Measurements from ENCODE around the gene ECI1.

Gene ECI1

DNA sequence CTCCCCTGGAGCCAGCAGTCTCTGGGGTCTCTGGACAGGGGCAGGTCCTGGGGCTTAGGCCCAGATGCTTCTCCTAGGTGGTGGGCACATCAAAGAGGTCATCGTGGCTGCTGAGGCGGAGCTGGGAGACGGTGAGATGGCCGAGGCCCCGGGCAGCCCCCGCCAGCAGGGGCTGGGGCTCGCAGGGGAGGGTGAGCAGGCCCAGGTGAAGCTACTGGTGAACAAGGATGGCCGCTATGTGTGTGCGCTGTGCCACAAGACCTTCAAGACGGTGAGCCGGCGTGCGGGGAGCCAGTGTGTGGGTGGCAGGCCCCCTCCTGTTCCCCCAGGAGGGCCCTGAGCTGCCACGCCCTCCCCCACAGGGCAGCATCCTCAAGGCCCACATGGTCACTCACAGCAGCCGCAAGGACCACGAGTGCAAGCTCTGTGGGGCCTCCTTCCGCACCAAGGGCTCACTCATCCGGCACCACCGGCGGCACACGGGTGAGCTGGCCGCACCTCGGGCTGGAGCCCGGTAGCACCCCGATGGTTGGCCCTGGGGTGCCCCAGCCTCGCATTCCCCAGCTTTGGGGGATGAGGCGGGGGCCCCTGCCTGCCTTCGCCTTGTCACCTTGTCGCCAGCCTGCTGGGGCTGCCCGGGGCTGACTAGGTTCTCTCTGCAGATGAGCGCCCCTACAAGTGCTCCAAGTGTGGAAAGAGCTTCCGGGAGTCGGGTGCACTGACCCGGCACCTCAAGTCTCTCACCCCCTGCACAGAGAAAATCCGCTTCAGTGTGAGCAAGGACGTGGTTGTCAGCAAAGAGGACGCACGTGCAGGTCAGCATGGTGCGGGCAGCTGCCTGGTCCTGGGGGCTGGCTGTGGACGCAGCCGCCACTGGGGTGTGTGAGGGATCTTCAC lies 19.0 kb downstream of the ECI1 start:
- no peak for DNase-seq

DNA sequence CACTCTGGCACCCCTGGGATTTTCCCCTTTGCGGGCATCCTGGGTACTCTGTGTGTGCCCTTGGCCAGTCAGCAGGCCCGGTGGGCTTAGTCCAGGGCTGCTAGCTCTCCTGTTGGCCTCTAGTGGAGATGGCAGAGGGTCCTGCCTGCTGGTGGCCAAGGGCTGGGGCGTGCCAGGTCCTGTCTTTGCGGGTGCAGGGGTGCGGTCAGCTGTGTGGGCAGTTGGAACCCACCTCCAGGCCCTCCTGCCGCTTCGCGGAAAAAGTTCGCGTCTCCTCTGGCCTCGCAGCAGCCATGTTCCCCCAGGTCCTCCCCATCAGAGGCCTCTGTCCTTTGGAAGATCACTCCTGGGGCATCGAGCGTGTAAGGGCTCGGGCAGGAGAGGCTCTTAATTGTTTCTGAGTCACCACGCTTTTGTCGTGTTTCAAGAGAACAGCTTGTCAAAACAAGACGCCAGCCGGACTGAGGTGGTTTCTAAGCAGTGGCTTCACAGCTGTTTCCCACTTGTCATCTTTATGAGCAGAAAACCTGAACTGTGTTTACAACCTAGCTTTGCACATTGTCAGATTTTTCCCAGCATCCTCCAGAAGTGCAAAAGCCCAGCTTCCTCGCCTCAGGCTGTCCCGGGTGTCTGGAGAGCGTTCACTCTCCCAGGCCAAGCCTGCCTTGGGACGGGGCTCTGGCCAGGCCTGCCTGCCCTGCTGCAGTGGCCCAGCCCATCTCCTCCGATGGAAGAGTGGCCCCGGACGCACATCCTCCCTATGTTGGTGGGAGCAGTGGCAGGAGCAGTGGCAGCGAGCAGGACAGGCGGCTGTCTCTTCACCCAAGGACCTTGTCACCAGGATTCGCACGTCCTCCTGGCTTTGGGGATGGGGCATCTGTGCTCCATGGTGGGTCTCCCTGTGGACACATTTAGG lies 20.1 kb downstream of the ECI1 start:
- no peak for DNase-seq

DNA sequence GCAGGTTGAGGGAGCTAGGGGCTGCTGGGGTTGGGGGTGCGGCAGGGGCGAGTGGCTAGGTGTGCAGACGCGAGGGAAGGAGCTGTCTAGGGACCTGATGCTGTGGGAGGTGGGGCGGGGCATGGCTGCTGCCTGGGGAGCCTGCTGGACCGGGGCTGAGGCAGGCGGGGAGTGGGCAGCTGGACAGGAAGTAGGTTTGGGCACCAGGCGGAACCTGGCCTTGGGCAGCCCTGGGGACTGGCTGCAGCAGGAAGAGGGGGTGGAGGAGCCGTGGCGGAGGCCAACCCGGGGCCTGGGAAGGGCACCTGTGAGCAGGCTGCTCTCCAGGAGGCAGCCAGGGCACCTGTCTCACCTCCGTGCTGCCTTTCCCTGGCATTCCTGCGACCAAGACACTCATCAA lies 21.0 kb downstream of the ECI1 start:
- DNase-seq = no peak

DNA sequence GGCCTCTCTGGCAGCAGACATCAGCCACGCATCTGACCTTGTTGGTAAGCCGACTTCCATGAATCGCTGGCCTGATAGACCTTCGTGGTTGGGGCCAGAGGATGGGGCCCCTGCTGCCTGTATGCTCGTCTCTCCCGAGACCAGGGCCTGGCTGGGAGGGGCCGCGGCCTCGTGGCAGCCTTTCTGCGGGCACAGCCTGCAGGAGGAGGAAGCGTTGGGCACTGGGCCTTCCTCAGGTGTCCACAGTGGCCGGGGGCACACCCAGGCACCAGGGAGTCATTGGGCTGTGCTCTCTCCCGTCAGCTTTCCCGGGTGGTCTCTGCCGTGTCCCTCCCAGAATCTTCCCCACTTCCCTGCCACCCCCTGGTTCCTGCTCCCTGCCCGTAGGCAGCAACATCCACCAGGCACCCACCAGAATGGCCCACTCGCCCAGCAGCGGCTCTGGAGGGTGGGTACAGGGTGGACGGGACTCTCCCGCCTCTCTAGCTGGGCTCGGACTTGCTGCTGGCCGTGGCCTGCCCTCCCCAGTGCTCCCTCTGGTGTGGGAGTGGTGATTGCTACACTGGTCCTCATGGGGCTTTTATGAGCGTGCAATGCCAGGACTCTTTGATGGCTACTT lies 21.6 kb downstream of the ECI1 start:
- DNase-seq = no peak

DNA sequence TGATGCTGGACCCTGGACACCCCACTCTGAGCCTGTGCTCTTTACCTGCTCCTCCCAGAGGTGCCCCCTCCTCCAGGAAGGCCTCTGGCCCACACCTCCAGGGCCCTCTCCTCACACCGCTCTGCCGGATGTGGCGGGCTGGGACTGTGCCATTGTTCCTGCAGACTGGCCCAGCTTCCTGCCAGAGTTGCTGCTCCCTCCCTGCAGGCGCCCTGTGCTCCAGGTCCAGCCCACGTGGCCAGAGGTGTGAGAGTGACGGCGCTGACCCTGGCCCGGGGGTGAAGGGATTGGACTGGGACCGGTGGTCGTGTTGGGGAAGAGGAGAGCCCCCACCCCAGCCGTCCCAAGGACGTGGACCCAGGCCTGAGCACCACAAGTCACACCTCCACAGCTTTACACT lies 22.3 kb downstream of the ECI1 start:
- DNase-seq = no peak

DNA sequence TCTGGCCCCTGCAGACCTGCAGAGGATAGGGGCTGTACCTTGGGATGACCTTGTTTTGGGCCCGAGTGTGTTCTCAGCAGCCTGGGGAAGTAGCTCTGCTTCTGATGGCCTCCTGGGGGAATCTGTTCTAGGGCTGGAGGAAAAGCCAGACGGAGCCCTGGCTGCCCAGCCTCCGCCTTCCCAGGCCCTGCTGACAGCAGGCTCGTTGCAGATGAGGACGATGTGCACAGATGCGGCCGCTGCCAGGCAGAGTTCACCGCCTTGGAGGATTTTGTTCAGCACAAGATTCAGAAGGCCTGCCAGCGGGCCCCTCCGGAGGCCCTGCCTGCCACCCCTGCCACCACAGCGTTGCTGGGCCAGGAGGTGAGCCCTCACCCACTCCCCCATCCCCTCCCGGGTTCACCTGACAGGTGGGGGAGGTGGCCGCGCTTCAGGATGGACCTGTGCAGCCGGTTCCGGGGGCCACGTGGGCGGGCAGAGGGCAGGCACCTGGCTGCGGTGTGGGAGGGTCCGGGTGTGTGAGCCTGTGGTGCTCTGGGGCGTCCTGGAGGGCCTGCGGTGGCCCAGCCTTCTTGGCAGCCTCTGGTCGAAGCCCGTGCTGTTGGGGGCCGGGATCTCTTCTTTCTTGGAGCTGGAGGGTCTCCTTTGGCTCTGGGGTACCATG lies 23.1 kb downstream of the ECI1 start:
- no peak for DNase-seq

DNA sequence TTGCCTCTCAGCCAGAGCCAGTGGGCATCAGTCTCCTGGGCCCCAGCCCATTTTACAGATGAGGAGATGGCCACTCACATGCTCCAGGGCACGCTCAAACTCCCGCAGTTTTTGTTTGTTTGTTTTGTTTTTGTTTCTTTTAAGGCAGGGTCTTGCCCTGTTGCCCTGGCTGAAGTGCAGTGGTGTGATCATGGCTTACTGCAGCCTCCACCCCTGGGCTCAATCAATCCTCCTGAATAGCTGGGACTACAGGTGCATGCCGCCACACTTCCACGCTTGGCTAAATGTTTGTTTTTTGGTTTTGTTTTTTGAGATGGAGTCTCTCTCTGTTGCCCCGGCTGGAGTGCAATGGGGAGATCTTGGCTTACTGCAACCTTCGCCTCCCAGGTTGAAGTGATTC lies 24.5 kb downstream of the ECI1 start:
- no peak for DNase-seq

DNA sequence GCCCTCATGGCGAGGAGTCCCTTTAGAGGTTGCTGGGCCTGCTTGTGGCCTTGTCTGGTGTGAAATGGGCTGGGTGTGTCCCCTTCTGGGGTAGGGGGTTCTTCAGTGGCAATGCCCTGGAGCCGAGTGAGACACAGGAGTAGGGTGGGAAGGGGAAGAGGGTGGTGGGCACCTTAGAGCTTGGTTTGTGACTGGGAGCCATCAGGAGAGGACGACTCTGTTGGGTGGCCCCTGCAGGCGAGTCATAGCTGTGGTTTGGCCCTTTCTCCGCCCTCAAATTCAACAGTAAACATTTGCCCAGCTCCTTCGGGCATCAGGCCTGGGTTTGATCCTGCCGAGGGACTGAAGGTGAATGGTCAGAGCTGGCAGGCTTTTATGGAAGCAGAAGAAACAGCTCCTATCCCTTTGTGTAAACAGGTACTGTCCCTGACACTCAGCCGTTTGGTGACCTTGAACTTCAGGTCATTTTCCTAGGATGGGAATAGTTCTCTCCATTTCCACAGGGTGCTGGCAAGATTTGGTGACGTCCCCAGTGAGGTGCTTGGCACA lies 25.1 kb downstream of the ECI1 start:
- DNase-seq = no peak

DNA sequence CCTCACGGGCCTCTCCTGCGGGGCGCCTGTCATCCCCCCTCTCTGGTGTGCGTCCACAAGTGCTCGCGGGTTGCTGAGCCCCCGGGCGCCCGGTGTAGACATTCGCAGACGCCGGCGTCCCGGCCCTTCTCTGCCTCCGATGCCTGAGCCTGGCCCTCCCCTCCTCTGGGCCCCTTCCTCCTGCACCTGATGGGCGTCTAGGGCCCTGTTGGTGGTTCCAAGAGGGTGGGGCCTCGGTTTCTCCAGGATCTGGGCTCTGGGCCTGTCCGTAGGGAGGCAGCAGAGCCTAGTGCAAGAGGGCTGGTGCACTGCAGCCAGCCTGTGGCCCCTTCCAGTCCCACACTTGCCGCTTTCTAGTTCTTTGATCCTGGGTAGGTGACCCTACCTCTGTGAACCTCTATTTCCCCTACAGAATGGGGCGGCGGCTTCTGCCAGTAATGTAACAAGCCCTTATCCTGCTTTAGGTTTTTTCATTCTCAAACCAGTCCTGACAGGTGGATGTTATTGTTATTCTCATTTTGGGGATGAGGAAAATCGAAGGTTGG lies 27.4 kb downstream of the ECI1 start:
- no peak for DNase-seq

DNA sequence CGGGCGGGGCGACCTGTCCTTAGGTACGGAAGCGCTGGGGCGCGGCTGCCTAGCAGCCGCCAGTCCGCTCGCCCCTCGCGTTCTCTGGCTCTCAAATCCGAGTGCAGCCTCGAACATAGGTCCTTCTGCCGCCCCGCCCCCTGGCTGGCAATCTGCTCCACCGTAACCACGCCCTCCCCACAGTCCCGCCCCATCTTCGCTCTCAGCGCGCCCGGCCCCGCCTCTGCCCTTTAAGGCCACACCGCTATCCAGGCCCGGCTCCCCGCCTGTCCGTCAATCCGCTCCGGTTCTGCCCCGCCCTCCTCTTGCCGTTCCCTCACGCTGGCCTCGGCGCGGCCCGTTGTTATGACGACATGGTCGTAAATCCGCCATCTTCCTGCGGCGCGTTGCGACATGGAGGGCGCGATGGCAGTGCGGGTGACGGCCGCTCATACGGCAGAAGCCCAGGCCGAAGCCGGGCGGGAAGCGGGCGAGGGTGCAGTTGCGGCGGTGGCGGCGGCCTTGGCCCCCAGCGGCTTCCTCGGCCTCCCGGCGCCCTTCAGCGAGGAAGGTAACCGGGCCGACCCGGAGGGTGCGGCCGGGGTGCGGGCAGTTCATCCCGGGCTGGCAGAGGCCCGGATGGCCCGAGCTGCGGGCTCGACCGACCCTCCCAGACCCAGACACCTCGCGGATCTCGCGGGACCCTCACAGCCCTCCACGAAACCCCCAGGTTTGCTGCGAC lies 28.0 kb downstream of the ECI1 start, which contains the start of gene E4F1:
Gene E4F1 (plus strand): TSS at position 371 of the 721 bp plus-strand sequence. CDS start 23 bp downstream, at position 394.
- DNase-seq = peak; percentile 99

DNA sequence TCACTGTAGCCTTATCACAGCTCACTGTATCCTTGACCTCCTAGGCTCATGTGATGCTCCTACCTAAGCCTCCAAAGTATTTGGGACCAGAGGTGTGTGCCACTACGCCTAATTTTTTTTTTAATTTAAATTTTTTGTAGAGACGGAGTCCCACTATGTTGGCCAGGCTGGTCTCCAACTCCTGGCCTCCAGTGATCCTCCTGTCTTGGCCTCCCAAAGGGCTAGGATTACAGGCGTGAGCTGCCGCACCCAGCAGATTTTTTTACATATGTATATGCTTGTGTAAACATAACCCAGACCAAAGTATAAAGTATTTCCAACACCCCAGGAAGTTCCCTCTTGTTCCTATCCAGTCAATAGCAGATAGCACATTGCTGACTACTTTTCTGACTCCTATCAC lies 35.1 kb downstream of the ECI1 start:
- no peak for DNase-seq

DNA sequence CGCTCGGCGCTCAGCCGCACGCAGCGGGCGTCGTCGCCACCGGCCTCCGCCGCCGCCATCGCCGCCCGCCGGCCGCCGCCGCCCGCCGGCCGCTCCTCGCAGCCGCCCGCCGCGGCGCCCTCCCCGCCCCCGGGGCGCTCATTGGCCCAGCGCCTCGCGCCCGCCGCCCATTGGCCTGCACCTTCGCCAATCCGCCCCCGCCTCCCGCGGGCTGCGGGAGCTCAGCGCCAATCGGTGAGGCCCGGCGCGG lies 36.7 kb downstream of the ECI1 start, which contains the start of gene PGP:
Gene PGP (minus strand): TSS at position 122 of the 250 bp plus-strand sequence. CDS start 63 bp downstream, at position 59.
- DNase-seq = no peak

DNA sequence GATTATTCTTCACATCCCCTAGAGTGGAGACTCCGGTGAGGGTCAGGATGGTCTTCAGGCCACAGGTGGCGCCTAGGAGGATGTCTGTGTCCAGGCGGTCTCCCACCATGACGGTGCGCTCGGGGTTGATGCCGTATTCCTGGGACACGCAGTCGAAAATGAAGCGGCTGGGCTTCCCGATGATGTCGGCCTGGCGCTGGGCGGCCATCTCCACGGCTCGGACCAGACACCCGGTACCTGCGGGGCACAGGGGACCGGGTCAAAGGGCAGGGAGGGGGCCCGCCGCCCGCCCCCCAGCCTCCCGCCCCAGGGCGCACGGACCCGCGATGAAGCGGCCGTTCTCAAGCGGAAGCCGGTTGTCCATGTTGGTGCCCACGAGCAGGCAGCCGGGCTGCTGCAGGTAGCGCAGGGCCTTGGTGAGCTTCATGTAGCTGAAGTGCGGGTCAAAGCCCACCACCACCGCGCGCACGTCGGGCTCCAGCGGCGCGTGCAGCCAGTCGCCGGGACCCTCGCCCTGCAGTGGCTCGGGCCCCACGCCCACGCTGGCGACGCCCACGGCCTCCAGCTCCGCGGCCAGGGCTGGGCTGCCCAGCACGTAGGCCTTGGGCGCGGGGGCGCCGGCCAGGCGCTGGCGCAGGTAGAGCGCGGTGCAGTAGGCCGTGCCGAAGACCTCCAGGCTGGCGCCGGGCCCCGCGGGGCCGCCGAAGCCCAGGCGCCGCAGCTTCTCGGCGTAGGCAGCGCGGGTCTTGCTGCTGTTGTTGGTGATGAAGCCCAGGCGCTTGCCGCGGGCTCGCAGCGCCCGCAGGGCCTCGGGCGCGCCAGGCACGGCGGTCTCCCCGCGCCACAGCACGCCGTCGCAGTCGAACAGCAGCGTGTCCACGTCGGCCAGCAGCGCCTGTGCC lies 37.3 kb downstream of the ECI1 start:
- no peak for DNase-seq

DNA sequence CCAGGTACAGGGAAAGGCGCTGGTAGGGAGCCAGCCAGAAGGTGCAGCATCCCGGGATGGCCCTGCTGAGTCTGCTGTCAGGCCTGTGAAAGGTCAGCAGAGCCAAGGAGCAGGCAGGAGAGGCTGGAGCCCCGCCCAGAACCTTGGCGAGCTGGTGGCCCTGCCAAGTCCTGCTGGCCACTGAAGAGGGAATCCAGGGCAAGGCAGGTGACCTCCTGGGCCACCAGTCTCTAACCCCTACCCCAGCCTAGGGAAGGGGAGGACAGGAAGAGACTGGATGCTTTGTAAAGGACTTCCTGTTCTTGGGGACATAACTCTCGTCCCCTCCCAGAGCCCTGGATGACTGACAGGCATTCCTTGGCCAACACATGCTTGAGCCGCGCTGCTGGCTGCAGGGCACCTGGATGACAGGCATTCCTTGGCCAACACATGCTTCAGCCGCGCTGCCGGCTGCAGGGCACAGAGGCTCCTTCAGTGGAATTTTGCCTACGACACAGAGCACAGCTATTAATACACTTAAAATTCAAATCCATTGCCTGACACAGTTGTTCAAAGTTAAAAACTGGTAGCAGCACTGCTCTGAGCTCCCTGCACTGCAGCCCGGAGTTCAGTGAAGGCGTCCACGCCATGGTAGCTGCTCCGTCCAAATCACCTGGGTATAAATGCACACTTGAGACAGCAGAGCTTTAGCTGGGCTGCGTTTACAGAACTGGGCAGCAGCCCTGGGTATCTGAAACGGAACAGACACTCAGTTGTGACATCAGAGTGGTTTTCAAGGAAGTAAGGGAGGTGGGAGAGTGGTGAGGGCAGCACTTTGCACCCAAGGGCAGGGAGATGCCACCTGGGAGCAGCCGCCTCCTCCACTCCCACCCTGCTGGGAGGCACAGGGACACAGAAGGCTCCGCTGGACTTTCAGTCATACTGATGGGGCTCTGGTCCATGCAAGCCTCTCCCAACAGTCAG lies 38.7 kb downstream of the ECI1 start:
- no peak for DNase-seq

DNA sequence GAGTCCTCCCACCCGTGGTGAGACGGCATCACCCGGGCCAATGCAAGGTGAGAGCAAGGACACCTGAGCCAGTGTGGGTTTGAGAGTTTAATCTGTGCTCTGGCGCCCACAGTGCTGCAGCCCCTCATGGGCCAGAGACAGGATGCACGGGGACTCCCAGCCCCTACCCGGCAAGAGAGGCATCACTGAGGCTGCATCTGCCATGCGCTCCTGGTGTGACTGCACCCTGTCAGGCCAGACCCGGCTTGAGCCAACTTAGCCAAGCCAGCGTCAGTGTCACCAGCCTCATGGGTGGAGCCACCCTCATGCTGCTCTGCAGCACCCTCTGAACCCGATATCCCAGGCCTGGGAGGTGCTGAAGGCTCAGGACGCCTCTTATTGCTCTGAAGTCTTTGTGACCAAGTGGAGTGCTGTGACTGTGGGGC lies 39.5 kb downstream of the ECI1 start:
- DNase-seq = no peak

DNA sequence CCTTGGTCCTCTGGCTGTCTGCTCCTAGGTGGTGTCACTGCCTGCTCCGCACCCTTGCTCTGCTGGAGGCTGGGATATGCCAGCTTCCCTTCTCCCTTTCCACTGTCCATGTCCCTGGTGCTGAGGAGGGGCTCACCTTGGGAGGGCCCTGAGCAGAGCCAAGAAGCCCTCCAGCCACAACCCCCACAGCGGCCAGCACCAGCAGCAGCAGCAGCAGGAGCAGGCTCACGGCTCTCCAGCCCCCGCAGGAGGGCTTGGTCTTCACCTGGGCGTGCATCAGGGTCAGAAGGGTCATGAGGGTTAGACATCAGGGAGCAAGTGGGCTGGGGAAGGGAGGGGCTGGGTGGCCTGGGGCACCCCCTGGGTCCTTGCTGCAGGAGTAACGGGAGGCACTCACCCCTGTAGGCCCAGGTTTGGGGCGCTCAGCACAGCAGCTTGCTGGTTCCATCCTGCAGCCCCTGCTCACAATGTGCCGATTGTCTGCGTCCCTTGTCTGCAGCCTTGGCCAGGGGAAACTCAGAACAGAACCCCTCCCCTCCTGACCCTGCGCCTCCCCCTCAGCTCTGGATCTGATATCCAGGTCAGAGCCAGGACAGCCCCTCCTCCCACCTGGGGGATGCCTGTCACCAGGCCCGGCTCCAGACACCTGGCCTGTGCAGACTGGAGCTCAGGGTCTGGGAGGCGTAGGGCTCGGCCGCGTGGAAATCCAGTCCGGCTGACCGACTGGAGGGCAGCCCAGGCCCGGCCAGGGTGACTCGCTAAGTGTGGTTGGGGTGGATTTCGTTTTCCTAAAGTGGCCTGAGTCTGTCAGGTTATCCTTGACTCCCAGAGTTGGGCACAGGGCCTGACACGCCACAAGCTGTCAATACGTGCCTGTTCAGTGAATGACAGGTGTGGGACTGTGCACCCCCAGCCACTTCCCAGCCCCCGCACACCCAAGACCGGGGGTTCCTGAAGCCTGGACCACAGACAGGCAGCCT lies 40.7 kb downstream of the ECI1 start, which contains the start of gene BRICD5:
Gene BRICD5 (minus strand): TSS at position 478 of the 980 bp plus-strand sequence. CDS start 30 bp downstream, at position 448.
- no peak for DNase-seq

DNA sequence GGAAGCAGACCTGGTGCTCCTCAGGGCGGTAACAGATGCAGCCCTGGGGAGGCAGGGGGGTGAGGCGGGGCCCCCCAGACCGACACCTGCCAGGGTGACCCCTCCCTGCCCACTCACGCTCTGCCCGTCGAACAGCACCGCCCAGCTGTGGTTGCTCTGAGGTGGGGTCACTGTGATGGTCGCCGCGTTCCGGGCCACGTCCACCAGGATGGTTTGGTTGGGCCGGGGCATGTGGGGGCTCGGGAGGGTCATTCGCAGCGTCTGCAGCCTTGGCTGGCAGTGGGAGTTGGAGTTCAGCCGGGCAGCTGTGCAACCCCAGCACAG lies 41.4 kb downstream of the ECI1 start:
- no peak for DNase-seq
